SW 1271 (cell line): ENCODE results near the gene GPR119.
"Not testable (repeated sequence)": the region's sequence is repeated elsewhere in the genome, so short reads cannot be mapped to it uniquely, and the experiment has no call there.

Experiments used
- DNase-seq, 2 experiments: peaks; one replicate each; lab custom pipeline; 2025; lab: John Stamatoyannopoulos, UW

Gene GPR119

GRCh38 chrX:130385520-130385919 lies at the start of gene GPR119:
GPR119 (minus strand) TSS chrX:130385674; CDS start chrX:130385447, 227 bp downstream.
- no peak for DNase-seq

GRCh38 chrX:130429236-130429635 lies 43.8 kb upstream of the GPR119 start:
- DNase-seq, result not testable (repeated sequence)

- no peak for DNase-seq
Measured at GRCh38 chrX:130426531-130426930, 41.1 kb upstream of the GPR119 start.

GRCh38 chrX:130419263-130419662 lies 33.8 kb upstream of the GPR119 start:
- DNase-seq, result no peak

GRCh38 chrX:130418740-130419139 lies 33.3 kb upstream of the GPR119 start:
- no peak for DNase-seq

- DNase-seq, result no peak
Measured at GRCh38 chrX:130418066-130418465, 32.6 kb upstream of the GPR119 start.

- DNase-seq, result no peak
Measured at GRCh38 chrX:130416785-130417184, 31.3 kb upstream of the GPR119 start.

GRCh38 chrX:130415201-130415600 lies 29.7 kb upstream of the GPR119 start:
- no peak for DNase-seq

GRCh38 chrX:130414800-130415199 lies 29.3 kb upstream of the GPR119 start:
- no peak for DNase-seq

GRCh38 chrX:130413415-130413814 lies 27.9 kb upstream of the GPR119 start:
- DNase-seq, result no peak

GRCh38 chrX:130402208-130402684 lies 16.8 kb upstream of the GPR119 start:
- no peak for DNase-seq

- DNase-seq, result peak; percentile 0 to 39
Measured at GRCh38 chrX:130401415-130402207, 16.1 kb upstream of the GPR119 start, which contains the start of gene RBMX2. RBMX2 (plus strand) TSS chrX:130401987; CDS start chrX:130402033, 46 bp downstream.

- DNase-seq, result no peak
Measured at GRCh38 chrX:130395341-130395740, 9.9 kb upstream of the GPR119 start.

- DNase-seq, result peak in 1 of 2 experiments; percentile 5
Measured at GRCh38 chrX:130393451-130394074, 8.1 kb upstream of the GPR119 start.

- DNase-seq, result no peak
Measured at GRCh38 chrX:130386408-130386808, 934 bp upstream of the GPR119 start.

- DNase-seq, result no peak
Measured at GRCh38 chrX:130378024-130378669, 7.3 kb downstream of the GPR119 start.

GRCh38 chrX:130376077-130376476 lies 9.4 kb downstream of the GPR119 start:
- DNase-seq, result no peak

GRCh38 chrX:130352050-130352449 lies 33.4 kb downstream of the GPR119 start:
- DNase-seq, result not testable (repeated sequence)

- no peak for DNase-seq
Measured at GRCh38 chrX:130351567-130351966, 33.9 kb downstream of the GPR119 start.

GRCh38 chrX:130347321-130347720 lies 38.2 kb downstream of the GPR119 start:
- no peak for DNase-seq

GRCh38 chrX:130343411-130343810 lies 42.1 kb downstream of the GPR119 start:
- DNase-seq, result no peak

- no peak for DNase-seq
Measured at GRCh38 chrX:130340271-130340670, 45.2 kb downstream of the GPR119 start.
